Measurements from ENCODE around the gene LUM.
"Not testable (repeated sequence)": the region's sequence is repeated elsewhere in the genome, so short reads cannot be mapped to it uniquely, and the experiment has no call there.

LUM gene

GRCh38 chr12:91093341-91093740, 18.0 kb downstream of the LUM start:
- DNase-seq (ENCODE audit: low read depth, low spot score) = no peak
- Histone ChIP-seq H3K27me3 (ENCODE audit: insufficient read depth, insufficient read length) (no peaks in the 10 kb centered on the region), H3K36me3 (ENCODE audit: insufficient read depth, insufficient read length, low read length) (no peaks in the 10 kb centered on the region), H3K4me1 (ENCODE audit: insufficient read depth, insufficient read length) (peaks cover 2% of the 10 kb centered on the region), H3K9me3 (ENCODE audit: insufficient read depth, low read length) (peaks cover 20% of the 10 kb centered on the region), H3K9ac (ENCODE audit: insufficient read length, low read depth) (no peak overlapping the region), H3K4me3 (ENCODE audit: insufficient read length, low read depth) (no peak overlapping the region)
- TF ChIP-seq ZNF274 (IDR thresholded peaks at IDR 0.05; ENCODE audit: low read depth, low read length) (no peak), YY1 (IDR thresholded peaks at IDR 0.05; ENCODE audit: insufficient read depth, insufficient read length) (no peak), SUZ12 (IDR thresholded peaks at IDR 0.05; ENCODE audit: extremely low read depth, insufficient read depth, insufficient read length) (no peak)

DNA sequence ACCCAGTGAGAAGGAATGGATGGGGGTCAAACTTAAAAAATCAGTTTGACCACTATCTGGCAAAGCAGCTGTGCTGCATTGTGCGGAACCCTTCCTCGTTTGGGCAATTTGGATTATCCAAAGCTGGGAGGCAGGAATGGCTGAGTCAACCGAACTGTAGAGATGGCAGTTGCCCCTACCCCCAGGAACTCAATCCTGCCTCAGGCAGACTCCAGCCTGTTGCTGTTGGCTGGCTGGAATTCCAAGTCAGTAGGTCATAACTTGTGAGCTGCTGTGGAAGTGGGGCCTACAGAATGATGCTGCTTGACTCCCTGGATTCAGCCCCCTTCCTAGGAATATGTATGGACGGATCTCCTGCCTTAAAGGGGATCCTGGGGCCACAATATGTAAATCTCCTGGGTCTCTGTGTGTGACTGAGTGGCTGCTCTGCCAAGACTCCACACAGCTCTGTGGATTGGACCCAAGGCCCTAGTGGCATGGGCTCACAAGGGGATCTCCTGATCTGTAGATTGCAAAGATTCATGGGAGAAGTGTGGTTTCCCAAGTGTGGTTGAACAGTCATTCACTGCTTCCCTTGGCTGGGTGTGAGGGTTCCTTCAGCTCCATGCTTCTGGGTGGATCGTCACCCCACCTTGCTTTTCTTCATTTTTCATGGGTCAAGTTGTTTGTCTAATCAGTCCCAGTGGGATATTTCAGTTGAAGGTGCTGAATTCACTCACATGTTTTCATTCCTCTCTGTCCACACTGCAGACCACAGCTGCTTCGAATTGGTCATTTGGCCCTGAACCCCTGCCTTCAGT, 19.2 kb downstream of the LUM start:
- H3K4me3 ChIP-seq (ENCODE audit: insufficient read length, low read depth) = no peak overlapping the region
- TF ChIP-seq ZNF274 (IDR thresholded peaks at IDR 0.05; ENCODE audit: low read depth, low read length) (no peak), YY1 (IDR thresholded peaks at IDR 0.05; ENCODE audit: insufficient read depth, insufficient read length) (no peak), SUZ12 (IDR thresholded peaks at IDR 0.05; ENCODE audit: extremely low read depth, insufficient read depth, insufficient read length) (no peak)
- H3K9me3 ChIP-seq (ENCODE audit: insufficient read depth, low read length) = peaks cover 20% of the 10 kb centered on the region
- DNase-seq (ENCODE audit: low read depth, low spot score) = no peak
- no peaks in the 10 kb centered on the region for H3K27me3 ChIP-seq (ENCODE audit: insufficient read depth, insufficient read length)
- H3K4me1 ChIP-seq (ENCODE audit: insufficient read depth, insufficient read length) = peaks cover 2% of the 10 kb centered on the region
- H3K36me3 ChIP-seq (ENCODE audit: insufficient read depth, insufficient read length, low read length) = no peaks in the 10 kb centered on the region
- no peak overlapping the region for H3K9ac ChIP-seq (ENCODE audit: insufficient read length, low read depth)

DNA sequence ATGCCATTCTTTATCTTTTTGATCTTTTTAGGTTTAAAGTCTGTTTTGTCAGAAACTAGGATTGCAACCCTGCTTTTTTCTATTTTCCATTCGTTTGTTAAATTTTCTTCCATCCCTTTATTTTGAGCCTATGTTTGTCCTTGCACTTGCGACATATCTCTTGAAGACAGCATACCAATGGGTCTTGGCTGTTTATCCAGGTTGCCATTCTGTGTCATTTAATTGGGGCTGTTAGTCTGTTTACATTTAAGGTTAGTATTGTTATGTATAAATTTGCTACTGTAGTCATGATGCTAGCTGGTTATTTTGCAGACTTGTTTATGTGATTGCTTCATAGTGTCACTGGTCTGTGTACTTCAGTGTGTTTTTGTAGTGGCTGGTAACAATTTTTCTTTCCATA, 21.3 kb downstream of the LUM start:
- not testable (repeated sequence) for DNase-seq (ENCODE audit: low read depth, low spot score); H3K4me3 ChIP-seq (ENCODE audit: insufficient read length, low read depth); H3K27me3 ChIP-seq (ENCODE audit: insufficient read depth, insufficient read length); H3K36me3 ChIP-seq (ENCODE audit: insufficient read depth, insufficient read length, low read length); H3K9ac ChIP-seq (ENCODE audit: insufficient read length, low read depth); H3K4me1 ChIP-seq (ENCODE audit: insufficient read depth, insufficient read length)
- H3K9me3 ChIP-seq (ENCODE audit: insufficient read depth, low read length) = peaks cover 20% of the 10 kb centered on the region

GRCh38 chr12:91080041-91080440, 31.3 kb downstream of the LUM start:
- Histone ChIP-seq H3K9me3 (ENCODE audit: insufficient read depth, low read length) (no peaks in the 10 kb centered on the region), H3K4me1 (ENCODE audit: insufficient read depth, insufficient read length) (no peaks in the 10 kb centered on the region), H3K36me3 (ENCODE audit: insufficient read depth, insufficient read length, low read length) (no peaks in the 10 kb centered on the region), H3K9ac (ENCODE audit: insufficient read length, low read depth) (no peak overlapping the region), H3K27me3 (ENCODE audit: insufficient read depth, insufficient read length) (no peaks in the 10 kb centered on the region), H3K4me3 (ENCODE audit: insufficient read length, low read depth) (no peak overlapping the region)
- DNase-seq (ENCODE audit: low read depth, low spot score) = no peak
- no peak for TF ChIP-seq SUZ12 (IDR thresholded peaks at IDR 0.05; ENCODE audit: extremely low read depth, insufficient read depth, insufficient read length)
- no peak for TF ChIP-seq YY1 (IDR thresholded peaks at IDR 0.05; ENCODE audit: insufficient read depth, insufficient read length)
- no peak for TF ChIP-seq ZNF274 (IDR thresholded peaks at IDR 0.05; ENCODE audit: low read depth, low read length)

- Histone ChIP-seq H3K27me3 (ENCODE audit: insufficient read depth, insufficient read length) (no peaks in the 10 kb centered on the region), H3K4me1 (ENCODE audit: insufficient read depth, insufficient read length) (no peaks in the 10 kb centered on the region), H3K36me3 (ENCODE audit: insufficient read depth, insufficient read length, low read length) (no peaks in the 10 kb centered on the region), H3K4me3 (ENCODE audit: insufficient read length, low read depth) (no peak overlapping the region), H3K9me3 (ENCODE audit: insufficient read depth, low read length) (no peaks in the 10 kb centered on the region), H3K9ac (ENCODE audit: insufficient read length, low read depth) (no peak overlapping the region)
- DNase-seq (ENCODE audit: low read depth, low spot score) = no peak
- TF ChIP-seq SUZ12 (IDR thresholded peaks at IDR 0.05; ENCODE audit: extremely low read depth, insufficient read depth, insufficient read length) (no peak), YY1 (IDR thresholded peaks at IDR 0.05; ENCODE audit: insufficient read depth, insufficient read length) (no peak), ZNF274 (IDR thresholded peaks at IDR 0.05; ENCODE audit: low read depth, low read length) (no peak)
These were observed 32.8 kb downstream of the LUM start for GRCh38 chr12:91078501-91078900.

DNA sequence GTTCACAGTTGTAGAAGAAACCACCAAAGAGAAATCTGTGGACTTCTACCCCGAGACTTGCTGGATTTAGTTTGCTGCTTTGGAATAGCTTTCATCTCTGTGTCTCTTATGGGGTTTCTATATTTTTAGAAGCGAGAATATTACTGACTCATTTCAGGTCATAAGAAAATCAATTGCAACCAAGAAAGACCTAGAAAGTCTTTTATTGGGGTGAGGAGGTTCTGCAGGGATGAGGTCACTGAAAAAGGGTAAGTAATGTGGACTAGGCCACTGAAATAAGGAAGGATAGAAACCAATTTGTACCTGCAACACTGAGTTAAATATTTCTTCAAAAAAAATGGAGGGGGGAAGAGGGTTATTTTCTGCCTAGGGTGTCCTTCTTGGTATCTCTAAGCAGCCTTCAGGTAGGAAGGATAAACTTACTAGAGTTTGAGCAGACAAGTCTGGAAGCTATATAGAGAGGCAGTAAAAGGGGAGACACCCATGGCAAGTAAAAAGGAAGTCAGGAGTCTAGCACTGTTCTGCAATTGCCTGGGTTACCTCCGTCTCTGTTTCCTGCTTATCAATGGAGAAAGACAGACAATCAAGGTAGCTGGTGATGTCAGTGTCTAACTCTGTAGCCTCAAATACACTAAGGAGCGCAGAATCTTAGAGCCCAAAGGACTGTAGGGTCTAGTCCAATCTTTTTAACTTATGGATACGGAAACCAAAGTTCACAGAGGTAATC, 33.9 kb downstream of the LUM start:
- TF ChIP-seq SUZ12 (IDR thresholded peaks at IDR 0.05; ENCODE audit: extremely low read depth, insufficient read depth, insufficient read length) (no peak), ZNF274 (IDR thresholded peaks at IDR 0.05; ENCODE audit: low read depth, low read length) (no peak), YY1 (IDR thresholded peaks at IDR 0.05; ENCODE audit: insufficient read depth, insufficient read length) (no peak)
- H3K4me1 ChIP-seq (ENCODE audit: insufficient read depth, insufficient read length) = no peaks in the 10 kb centered on the region
- no peaks in the 10 kb centered on the region for H3K9me3 ChIP-seq (ENCODE audit: insufficient read depth, low read length)
- no peak for DNase-seq (ENCODE audit: low read depth, low spot score)
- no peaks in the 10 kb centered on the region for H3K27me3 ChIP-seq (ENCODE audit: insufficient read depth, insufficient read length)
- H3K36me3 ChIP-seq (ENCODE audit: insufficient read depth, insufficient read length, low read length) = no peaks in the 10 kb centered on the region
- no peak overlapping the region for H3K4me3 ChIP-seq (ENCODE audit: insufficient read length, low read depth)
- H3K9ac ChIP-seq (ENCODE audit: insufficient read length, low read depth) = no peak overlapping the region

DNA sequence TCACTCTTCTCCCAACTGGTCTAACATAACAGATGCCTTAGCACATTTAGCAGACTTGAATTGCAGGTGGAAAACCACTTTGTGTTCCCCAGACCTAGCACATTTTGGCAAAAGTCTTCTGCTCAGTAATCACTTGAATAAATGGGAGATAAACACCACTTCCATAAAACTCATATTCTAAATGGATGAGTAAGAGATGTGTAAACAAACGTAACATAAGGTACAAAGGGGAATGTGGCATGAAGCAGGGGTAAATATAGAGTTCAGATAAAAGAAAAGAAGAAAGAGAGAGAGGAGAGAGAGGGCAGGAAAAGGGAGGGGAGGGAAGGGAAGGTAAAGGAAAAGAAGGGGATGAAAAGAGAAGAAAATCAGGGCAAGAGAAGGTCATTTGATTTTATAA, 36.4 kb downstream of the LUM start:
- Histone ChIP-seq H3K4me3 (ENCODE audit: insufficient read length, low read depth) (no peak overlapping the region), H3K9ac (ENCODE audit: insufficient read length, low read depth) (no peak overlapping the region), H3K36me3 (ENCODE audit: insufficient read depth, insufficient read length, low read length) (no peaks in the 10 kb centered on the region), H3K4me1 (ENCODE audit: insufficient read depth, insufficient read length) (no peaks in the 10 kb centered on the region), H3K9me3 (ENCODE audit: insufficient read depth, low read length) (no peaks in the 10 kb centered on the region), H3K27me3 (ENCODE audit: insufficient read depth, insufficient read length) (no peaks in the 10 kb centered on the region)
- TF ChIP-seq YY1 (IDR thresholded peaks at IDR 0.05; ENCODE audit: insufficient read depth, insufficient read length) = no peak
- TF ChIP-seq ZNF274 (IDR thresholded peaks at IDR 0.05; ENCODE audit: low read depth, low read length) = no peak
- TF ChIP-seq SUZ12 (IDR thresholded peaks at IDR 0.05; ENCODE audit: extremely low read depth, insufficient read depth, insufficient read length) = no peak
- DNase-seq (ENCODE audit: low read depth, low spot score) = no peak
